ENCODE measurements around the gene KLF6. TPM values are rescaled to one million over a fixed set of nuclear protein-coding genes. Genes with fewer than 3 reads are reported as not detected.

The KLF6 gene
- total RNA-seq, 3 donors from 2014 or later (not counting 1 experiment from before 2014, with no cell fraction given): 1,044 to 1,768 (median 1,056) TPM

- no peaks in the 10 kb centered on the region for H3K27me3 Mint-ChIP-seq (ENCODE audit: low read depth in 2 of 2)
- TF ChIP-seq CTCF (IDR thresholded peaks at IDR 0.05): no peak
- H3K27ac Mint-ChIP-seq: peak overlapping the region; percentile 100
- peaks cover 76% of the 10 kb centered on the region for H3K36me3 ChIP-seq (ENCODE audit: control insufficient read depth, insufficient read depth, low read length)
- H3K36me3 Mint-ChIP-seq: peaks cover 43% of the 10 kb centered on the region
- DNase-seq (peak in 1 of 2 donors; percentile 80), ATAC-seq (peak in 2 of 3 donors; percentile 21 to 27)
- H3K4me3 Mint-ChIP-seq: peak overlapping the region; percentile 69
- intact Hi-C loops (cut with micrococcal nuclease): loop anchor here (2.0 to 10.0 kb wide), 2 partner anchors 18 to 458 kb away; no protein-coding TSS in a partner anchor
- peaks cover 65% of the 10 kb centered on the region for H3K4me1 ChIP-seq (ENCODE audit: control insufficient read depth, insufficient read depth, low read length)
- H3K9me3 ChIP-seq (ENCODE audit: control insufficient read depth, insufficient read depth, low read length): no peaks in the 10 kb centered on the region
- peaks cover 72 to 86% of the 10 kb centered on the region in 2 donors for H3K4me1 Mint-ChIP-seq
- H3K4me3 ChIP-seq (ENCODE audit: low read length): no peak overlapping the region
- H3K27me3 ChIP-seq (ENCODE audit: control insufficient read depth, insufficient read depth, low read length): no peaks in the 10 kb centered on the region
- H3K27ac ChIP-seq (ENCODE audit: low read length): peak overlapping the region; percentile 20
- no peaks in the 10 kb centered on the region for H3K9me3 Mint-ChIP-seq
- WGBS (ENCODE audit: insufficient coverage): 58% methylated on average over 11 of the region's 13 CpGs
Observed at GRCh38 chr10:3776796-3777571, 8.0 kb downstream of the KLF6 start.

GRCh38 chr10:3775696-3776551 is 9.1 kb downstream of the KLF6 start:
- Mint-ChIP-seq H3K4me1 (peaks cover 62 to 76% of the 10 kb centered on the region in 2 donors), H3K4me3 (peak overlapping the region; percentile 75), H3K27ac (peak overlapping the region; percentile 100), H3K36me3 (peaks cover 38% of the 10 kb centered on the region), H3K27me3 (ENCODE audit: low read depth in 2 of 2) (no peaks in the 10 kb centered on the region), H3K9me3 (no peaks in the 10 kb centered on the region)
- H3K27ac ChIP-seq (ENCODE audit: low read length): peak overlapping the region; percentile 56
- H3K4me3 ChIP-seq (ENCODE audit: low read length): no peak overlapping the region
- H3K4me1 ChIP-seq (ENCODE audit: control insufficient read depth, insufficient read depth, low read length): peaks cover 54% of the 10 kb centered on the region
- H3K9me3 ChIP-seq (ENCODE audit: control insufficient read depth, insufficient read depth, low read length): no peaks in the 10 kb centered on the region
- peaks cover 66% of the 10 kb centered on the region for H3K36me3 ChIP-seq (ENCODE audit: control insufficient read depth, insufficient read depth, low read length)
- no peaks in the 10 kb centered on the region for H3K27me3 ChIP-seq (ENCODE audit: control insufficient read depth, insufficient read depth, low read length)
- intact Hi-C loops (cut with micrococcal nuclease): loop anchor here (2.0 to 10.0 kb wide), 2 partner anchors 17 to 459 kb away; no protein-coding TSS in a partner anchor
- DNase-seq (peak in 1 of 2 donors; percentile 55), ATAC-seq (peak; percentile 24 to 38 (median 30))
- TF ChIP-seq CTCF (IDR thresholded peaks at IDR 0.05): no peak
- WGBS (ENCODE audit: insufficient coverage): 75% methylated on average over 8 of the region's 8 CpGs

- Mint-ChIP-seq H3K4me1 (peaks cover 53 to 68% of the 10 kb centered on the region in 2 donors), H3K27me3 (ENCODE audit: low read depth in 2 of 2) (no peaks in the 10 kb centered on the region), H3K4me3 (peak overlapping the region; percentile 75), H3K36me3 (peaks cover 29% of the 10 kb centered on the region), H3K9me3 (no peaks in the 10 kb centered on the region), H3K27ac (peak overlapping the region; percentile 100)
- peak in 1 of 2 donors; percentile 47 for DNase-seq
- Histone ChIP-seq H3K9me3 (ENCODE audit: control insufficient read depth, insufficient read depth, low read length) (no peaks in the 10 kb centered on the region), H3K4me3 (ENCODE audit: low read length) (no peak overlapping the region), H3K4me1 (ENCODE audit: control insufficient read depth, insufficient read depth, low read length) (peaks cover 46% of the 10 kb centered on the region), H3K27ac (ENCODE audit: low read length) (peak overlapping the region; percentile 56), H3K36me3 (ENCODE audit: control insufficient read depth, insufficient read depth, low read length) (peaks cover 57% of the 10 kb centered on the region), H3K27me3 (ENCODE audit: control insufficient read depth, insufficient read depth, low read length) (no peaks in the 10 kb centered on the region)
- intact Hi-C loops (cut with micrococcal nuclease): loop anchor here (10.0 kb wide), 1 partner anchor 460 kb away; no protein-coding TSS in a partner anchor
- peak; percentile 4 to 12 (median 10) for ATAC-seq
- TF ChIP-seq CTCF (IDR thresholded peaks at IDR 0.05): no peak
- WGBS (ENCODE audit: insufficient coverage): 88% methylated on average over 21 of the region's 21 CpGs
Observed at GRCh38 chr10:3774814-3775695, 10.0 kb downstream of the KLF6 start.

Measured in natural killer cell (primary cell).